HG03066 (cell line): ENCODE results near the gene E2F1.
"Not testable (repeated sequence)": the region's sequence is repeated elsewhere in the genome, so short reads cannot be mapped to it uniquely, and the experiment has no call there.

ENCODE experiments used
- ATAC-seq: cut with Tn5 transposase; IDR thresholded peaks from one replicate; pipeline ENCODE4 v1.9.1; 2021; ENCODE audit warnings: low read depth; ENCODE audit not compliant: unreplicated experiment

E2F1 gene

GRCh38 chr20:33710681-33711445 is 24.7 kb upstream of the E2F1 start:
- ATAC-seq = no peak

- no peak for ATAC-seq
These were observed 23.8 kb upstream of the E2F1 start for GRCh38 chr20:33709905-33710541.

GRCh38 chr20:33709398-33709797 is 23.2 kb upstream of the E2F1 start:
- ATAC-seq = no peak

- ATAC-seq = no peak
These were observed 21.5 kb upstream of the E2F1 start for GRCh38 chr20:33707668-33708067.

DNA sequence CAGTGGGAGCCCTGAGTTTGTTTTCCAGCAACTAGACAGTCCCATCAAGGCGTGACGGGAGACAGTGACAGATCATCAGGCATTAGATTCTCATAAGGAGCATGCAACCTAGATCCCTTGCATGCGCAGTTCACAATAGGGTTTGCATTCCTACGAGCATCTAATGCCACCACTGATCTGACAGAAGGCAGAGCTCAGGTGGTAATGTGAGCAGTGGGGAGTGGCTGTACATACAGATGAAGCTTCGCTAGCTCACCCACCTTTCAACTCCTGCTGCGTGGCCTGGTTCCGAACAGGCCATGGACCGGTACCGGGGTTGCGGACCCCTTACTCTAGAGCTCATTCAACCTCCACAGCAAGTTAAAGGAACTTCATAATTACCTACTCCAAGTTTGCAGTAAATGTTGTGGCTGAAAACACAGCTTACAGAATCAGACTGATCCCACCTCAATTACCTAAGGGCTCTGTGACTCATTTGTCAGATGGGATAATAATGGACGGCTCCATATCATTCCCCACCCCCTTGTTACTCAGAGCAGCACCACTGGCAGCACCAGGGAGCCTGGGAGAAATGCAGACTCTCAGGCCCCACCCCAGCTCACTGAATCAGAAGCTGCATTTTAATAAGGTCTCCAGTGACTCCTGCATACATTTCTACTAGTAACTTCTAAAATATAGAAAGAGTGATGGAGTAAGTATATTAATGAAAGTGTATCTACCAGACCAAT is 18.2 kb upstream of the E2F1 start:
- ATAC-seq = no peak

DNA sequence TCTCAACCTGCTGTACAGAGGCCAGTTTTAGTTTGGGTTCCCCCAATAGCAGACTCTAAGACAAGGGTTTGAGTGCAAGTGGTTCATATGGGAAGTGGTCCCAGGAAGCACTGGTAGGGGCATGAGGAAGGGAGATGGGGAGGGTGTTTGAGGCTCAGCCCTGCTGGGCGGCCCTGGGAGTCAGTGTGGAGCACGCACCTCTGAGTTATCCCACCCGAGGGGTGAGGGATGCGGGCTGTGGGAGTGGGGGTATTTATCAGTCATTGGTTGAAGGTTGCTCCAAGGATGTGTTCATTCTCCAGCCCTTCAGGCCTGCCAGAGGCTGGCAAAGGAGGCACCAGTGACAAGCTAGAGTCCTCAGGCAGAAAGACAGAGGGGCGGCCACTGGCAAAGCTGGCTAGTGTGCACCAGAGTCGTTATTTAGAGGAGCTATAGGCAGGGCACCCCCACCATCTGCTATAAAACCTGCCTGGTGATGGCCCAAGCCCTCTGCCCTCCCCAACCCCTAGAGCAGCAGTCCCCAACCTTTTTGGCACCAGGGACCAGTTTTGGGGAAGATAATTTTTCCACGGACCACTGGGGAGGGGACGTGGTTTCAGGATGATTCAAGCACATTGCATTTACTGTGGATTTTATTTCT is 17.4 kb upstream of the E2F1 start:
- no peak for ATAC-seq

- no peak for ATAC-seq
These were observed 16.7 kb upstream of the E2F1 start for GRCh38 chr20:33702861-33703260.

GRCh38 chr20:33701629-33702450 is 15.7 kb upstream of the E2F1 start:
- no peak for ATAC-seq

DNA sequence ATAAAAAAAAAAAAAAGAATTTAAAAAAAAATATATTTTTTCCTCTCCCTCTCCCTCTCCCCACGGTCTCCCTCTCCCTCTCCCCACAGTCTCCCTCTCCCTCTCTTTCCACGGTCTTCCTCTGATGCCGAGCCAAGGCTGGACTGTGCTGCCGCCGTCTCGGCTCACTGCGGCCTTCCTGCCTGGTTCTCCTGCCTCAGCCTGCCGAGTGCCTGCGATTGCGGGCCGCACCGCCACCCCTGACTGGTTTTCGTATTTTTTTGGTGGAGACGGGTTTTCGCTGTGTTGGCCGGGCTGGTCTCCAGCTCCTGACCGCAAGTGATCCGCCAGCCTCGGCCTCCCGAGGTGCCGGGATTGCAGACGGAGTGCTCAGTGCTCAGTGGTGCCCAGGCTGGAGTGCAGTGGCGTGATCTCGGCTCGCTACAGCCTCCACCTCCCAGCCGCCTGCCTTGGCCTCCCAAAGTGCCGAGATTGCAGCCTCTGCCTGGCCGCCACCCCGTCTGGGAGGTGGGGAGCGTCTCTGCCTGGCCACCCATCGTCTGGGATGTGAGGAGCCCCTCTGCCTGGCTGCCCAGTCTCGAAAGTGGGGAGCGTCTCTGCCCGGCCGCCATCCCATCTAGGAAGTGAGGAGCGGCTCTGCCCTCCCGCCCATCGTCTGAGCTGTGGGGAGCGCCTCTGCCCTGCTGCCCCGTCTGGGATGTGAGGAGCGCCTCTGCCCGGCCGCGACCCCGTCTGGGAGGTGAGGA is 14.7 kb upstream of the E2F1 start:
- not testable (repeated sequence) for ATAC-seq

- ATAC-seq = not testable (repeated sequence)
These were observed 12.8 kb upstream of the E2F1 start for GRCh38 chr20:33698966-33699365.

DNA sequence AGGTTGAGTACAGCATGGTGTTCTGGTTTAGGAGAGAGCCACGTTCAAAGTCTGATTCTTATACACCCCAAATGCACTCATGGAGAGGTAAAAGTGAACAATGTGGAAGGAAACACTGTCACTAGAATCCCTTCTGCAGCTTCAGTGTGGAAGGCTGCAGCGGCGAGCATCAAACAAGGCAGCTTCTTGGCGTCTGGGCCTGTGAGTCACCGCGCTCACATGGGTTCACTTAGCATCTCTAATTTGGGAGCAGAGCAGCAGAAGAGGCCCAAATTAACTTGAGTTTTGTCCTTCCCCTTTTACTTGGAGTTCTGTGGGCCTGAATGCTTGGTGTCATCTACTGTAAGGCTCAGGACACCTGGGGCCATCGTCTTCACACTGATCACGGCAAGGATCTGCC is 10.9 kb upstream of the E2F1 start:
- no peak for ATAC-seq

DNA sequence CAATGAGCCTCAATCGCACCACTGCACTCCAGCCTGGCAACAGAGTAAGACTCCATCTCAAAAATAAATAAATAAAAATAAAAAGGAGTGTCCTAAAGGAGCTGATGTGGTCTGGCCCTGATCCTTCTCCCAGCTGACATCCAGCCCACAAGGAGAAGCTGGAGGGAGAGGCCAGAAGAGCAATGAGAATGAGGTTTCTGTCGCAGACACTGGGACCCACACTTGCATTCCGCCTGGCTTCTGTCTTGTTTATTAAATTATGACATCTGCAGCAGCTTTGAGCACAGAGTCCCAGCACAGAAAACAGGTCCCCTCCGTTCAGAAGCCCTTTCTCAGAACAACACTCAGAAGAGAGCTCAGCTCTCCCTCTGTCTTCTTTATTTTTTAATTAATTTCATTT is 10.3 kb upstream of the E2F1 start:
- ATAC-seq = no peak

GRCh38 chr20:33694639-33695012 is 8.4 kb upstream of the E2F1 start:
- ATAC-seq = no peak

DNA sequence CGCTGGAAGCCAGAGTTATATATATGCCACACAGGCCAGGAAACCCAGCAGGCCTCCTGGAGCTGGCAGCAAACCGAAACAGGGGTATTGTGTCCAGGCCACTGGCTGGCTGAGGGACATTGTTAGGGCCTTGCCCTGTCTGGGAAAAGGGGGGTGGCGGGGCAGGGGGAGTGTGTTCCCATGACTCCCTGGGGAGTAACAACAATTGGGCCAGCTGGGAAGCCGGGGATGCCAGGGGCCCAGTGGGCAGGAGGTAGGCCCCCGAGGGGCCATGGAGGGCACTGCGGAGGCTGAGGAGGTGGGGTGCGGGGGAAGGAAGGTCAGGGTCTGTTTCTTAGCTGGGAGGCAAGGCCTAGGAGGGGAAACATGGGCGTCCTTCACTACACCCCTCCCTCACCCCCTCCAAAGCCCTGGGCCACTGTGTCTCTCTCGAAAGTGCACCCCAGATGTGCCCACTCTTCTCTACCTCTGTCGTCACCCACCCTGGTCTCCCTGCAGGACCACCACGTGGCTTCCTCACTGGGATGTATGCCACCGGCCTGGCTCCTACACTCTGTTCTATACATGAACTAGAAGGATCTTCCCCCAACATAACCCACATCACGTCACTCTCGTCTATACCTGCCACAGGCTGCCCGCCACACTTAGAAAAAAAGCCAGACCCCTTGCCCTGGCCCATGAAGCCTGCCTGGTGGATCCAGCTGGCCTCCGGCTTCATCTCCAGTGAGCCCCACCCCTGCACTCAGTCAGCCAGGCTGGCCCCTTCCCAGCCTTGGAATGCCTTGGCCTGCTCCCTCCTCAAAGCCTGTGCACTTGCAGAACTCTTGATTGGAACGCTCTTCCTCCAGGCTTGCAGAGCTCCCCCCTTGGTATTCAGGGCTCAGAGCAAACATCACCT is 7.8 kb upstream of the E2F1 start:
- no peak for ATAC-seq

DNA sequence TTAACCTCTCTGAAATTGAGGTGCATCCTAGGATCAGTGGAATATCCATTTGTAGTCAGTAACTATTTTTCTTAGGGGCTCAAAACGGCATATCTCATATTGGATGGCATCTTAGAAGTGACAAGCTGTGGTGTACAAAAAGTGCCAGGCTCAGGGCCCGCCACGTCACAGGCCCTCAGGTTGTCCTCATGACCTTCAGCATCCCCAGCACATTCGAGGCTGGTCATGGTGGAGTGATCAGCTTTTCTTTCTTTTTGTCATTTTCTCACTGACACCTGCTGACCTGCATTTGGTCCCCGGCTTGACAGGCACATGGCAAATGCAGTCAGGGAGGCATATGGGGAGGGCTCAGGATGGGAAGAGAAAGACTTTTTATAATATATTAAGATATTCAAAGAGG is 7.1 kb upstream of the E2F1 start:
- no peak for ATAC-seq

GRCh38 chr20:33689973-33690372 is 3.8 kb upstream of the E2F1 start:
- ATAC-seq = no peak

- no peak for ATAC-seq
These were observed 3.3 kb upstream of the E2F1 start for GRCh38 chr20:33689493-33689892.

- ATAC-seq = no peak
These were observed 2.8 kb upstream of the E2F1 start for GRCh38 chr20:33688938-33689424.
